SK-N-MC (cell line): ENCODE results near the gene SH3PXD2A.

ENCODE experiments used
- DNase-seq: peaks from one replicate; pipeline ENCODE4 v3.0.0-alpha.2; 2011; ENCODE audit warnings: low read depth, low spot score
- H3K27ac ChIP-seq: fragments of 200-600 bp; sonication (generic); 2 replicates; pipeline ENCODE4 v1.5.1; 2016; ENCODE audit warnings: mixed run types
- H3K36me3 ChIP-seq: fragments of 200-600 bp; sonication (generic); 2 replicates; pipeline ENCODE4 v1.6.1; 2017; ENCODE audit warnings: antibody characterized with exemption, low read length, mixed read lengths; ENCODE audit not compliant: insufficient read depth
- H3K4me3 ChIP-seq: fragments of 200-600 bp; sonication (generic); 2 replicates; pipeline ENCODE4 v1.5.1; 2016
- H3K9ac ChIP-seq: fragments of 200-600 bp; sonication (generic); 2 replicates; pipeline ENCODE4 v1.8.0; 2017; ENCODE audit warnings: mixed run types, mixed read lengths; ENCODE audit not compliant: insufficient read length
- H3K9me3 ChIP-seq: fragments of 200-600 bp; sonication (generic); 2 replicates; pipeline ENCODE4 v1.6.1; 2017; ENCODE audit warnings: low read depth, mild to moderate bottlenecking, antibody characterized with exemption, low read length, moderate library complexity, mixed read lengths
- EZH2 ChIP-seq: fragments of 200-600 bp; sonication (generic); IDR thresholded peaks from one replicate; pipeline ENCODE4 v1.6.1; 2017; ENCODE audit warnings: antibody characterized with exemption
- FOXP2 ChIP-seq: optimal IDR thresholded peaks from 2 replicates; pipeline ENCODE3; 2011; ENCODE audit warnings: mild to moderate bottlenecking, moderate library complexity; ENCODE audit not compliant: insufficient read depth; ENCODE audit errors: extremely low read length, control extremely low read depth
- POLR2AphosphoS5 ChIP-seq: IDR thresholded peaks from 2 replicates; pipeline ENCODE4 v1.6.1; 2012; ENCODE audit warnings: mild to moderate bottlenecking, low read depth, low read length, borderline replicate concordance

Gene SH3PXD2A

GRCh38 chr10:103652599-103653281 is 202.6 kb downstream of the SH3PXD2A start:
- H3K9ac ChIP-seq: no peak overlapping the region
- H3K4me3 ChIP-seq: no peak overlapping the region
- DNase-seq: no peak
- H3K27ac ChIP-seq: no peak overlapping the region
- TF ChIP-seq FOXP2 (no peak), POLR2AphosphoS5 (no peak), EZH2 (no peak)
- H3K36me3 ChIP-seq: no peaks in the 10 kb centered on the region; the same call in 1 of the 2 replicates
- H3K9me3 ChIP-seq: no peaks in the 10 kb centered on the region

- DNase-seq: no peak
- TF ChIP-seq POLR2AphosphoS5 (no peak), EZH2 (no peak), FOXP2 (no peak)
- no peaks in the 10 kb centered on the region for H3K9me3 ChIP-seq
- no peak overlapping the region for H3K27ac ChIP-seq
- H3K9ac ChIP-seq: no peak overlapping the region
- H3K4me3 ChIP-seq: no peak overlapping the region
- H3K36me3 ChIP-seq: no peaks in the 10 kb centered on the region
Observed at GRCh38 chr10:103651783-103652476, 203.4 kb downstream of the SH3PXD2A start.

- Histone ChIP-seq H3K4me3 (no peak overlapping the region), H3K36me3 (no peaks in the 10 kb centered on the region), H3K9me3 (no peaks in the 10 kb centered on the region), H3K9ac (no peak overlapping the region), H3K27ac (no peak overlapping the region)
- DNase-seq: no peak
- TF ChIP-seq FOXP2 (no peak), POLR2AphosphoS5 (no peak), EZH2 (no peak)
Observed at GRCh38 chr10:103651333-103651732, 204.0 kb downstream of the SH3PXD2A start.

- Histone ChIP-seq H3K27ac (no peak overlapping the region), H3K4me3 (no peak overlapping the region), H3K9ac (no peak overlapping the region), H3K9me3 (no peaks in the 10 kb centered on the region), H3K36me3 (no peaks in the 10 kb centered on the region)
- TF ChIP-seq POLR2AphosphoS5 (no peak), EZH2 (no peak), FOXP2 (no peak)
- no peak for DNase-seq
Observed at GRCh38 chr10:103649654-103650423, 205.5 kb downstream of the SH3PXD2A start.

- H3K36me3 ChIP-seq: no peaks in the 10 kb centered on the region
- no peak for DNase-seq
- TF ChIP-seq POLR2AphosphoS5 (no peak), FOXP2 (no peak), EZH2 (no peak)
- no peak overlapping the region for H3K27ac ChIP-seq
- H3K4me3 ChIP-seq: no peak overlapping the region
- H3K9ac ChIP-seq: no peak overlapping the region
- no peaks in the 10 kb centered on the region for H3K9me3 ChIP-seq
Observed at GRCh38 chr10:103648636-103649532, 206.5 kb downstream of the SH3PXD2A start.

GRCh38 chr10:103648251-103648635 is 207.1 kb downstream of the SH3PXD2A start:
- Histone ChIP-seq H3K9ac (no peak overlapping the region), H3K27ac (no peak overlapping the region), H3K36me3 (no peaks in the 10 kb centered on the region), H3K4me3 (no peak overlapping the region), H3K9me3 (no peaks in the 10 kb centered on the region)
- TF ChIP-seq FOXP2 (no peak), EZH2 (no peak), POLR2AphosphoS5 (no peak)
- DNase-seq: no peak

- H3K27ac ChIP-seq: no peak overlapping the region
- no peak for TF ChIP-seq EZH2
- TF ChIP-seq FOXP2: no peak
- TF ChIP-seq POLR2AphosphoS5: no peak
- H3K9ac ChIP-seq: no peak overlapping the region
- no peaks in the 10 kb centered on the region for H3K9me3 ChIP-seq
- H3K36me3 ChIP-seq: no peaks in the 10 kb centered on the region
- DNase-seq: no peak
- no peak overlapping the region for H3K4me3 ChIP-seq
Observed at GRCh38 chr10:103646304-103646703, 209.1 kb downstream of the SH3PXD2A start.
